Globus pallidus (tissue), 1 donor: ENCODE measurements around the gene PTGDR.

Experiments used
- DNase-seq: peaks from one replicate; pipeline ENCODE4 v3.0.0-alpha.2; 2015; ENCODE audit warnings: low spot score

PTGDR gene

DNA sequence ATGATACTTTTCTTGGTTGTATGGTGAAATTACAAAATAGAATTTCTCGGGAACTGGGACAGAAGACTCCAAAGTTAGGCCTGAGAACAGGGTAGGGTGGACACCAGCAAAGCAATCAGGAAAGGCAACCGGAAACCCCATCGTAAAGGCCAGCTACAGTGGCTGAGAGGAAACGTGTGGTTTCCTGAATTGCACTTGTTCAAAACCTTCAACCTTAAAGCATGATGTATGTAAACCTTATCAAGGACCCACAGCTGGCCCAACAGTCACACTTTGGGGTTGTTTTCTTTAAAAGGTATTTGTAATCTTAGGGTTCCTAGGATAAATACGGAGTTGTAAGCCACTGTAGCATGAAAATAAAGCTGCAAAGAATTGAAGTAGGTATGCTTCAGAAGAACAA, 2.2 kb upstream of the PTGDR start:
- no peak for DNase-seq

DNA sequence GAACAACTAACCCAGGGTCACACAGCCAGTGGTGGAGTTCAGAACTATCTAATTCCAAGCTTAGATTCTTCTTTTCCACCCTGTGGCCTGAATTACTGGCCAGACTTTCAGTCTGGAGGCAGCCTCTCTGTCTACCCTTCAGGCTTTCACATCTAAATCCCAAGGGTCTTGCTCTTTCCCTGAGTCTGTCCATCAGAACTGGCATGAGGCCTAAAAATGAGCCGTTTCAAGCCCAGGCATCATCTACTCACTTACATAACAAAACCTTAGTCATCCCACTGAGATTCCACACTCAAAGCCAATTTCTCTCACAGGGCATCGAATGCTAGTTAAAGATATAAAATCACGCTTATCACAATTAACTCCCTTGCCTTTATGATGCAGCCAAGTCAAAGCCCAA, 1.3 kb upstream of the PTGDR start:
- DNase-seq = no peak

DNA sequence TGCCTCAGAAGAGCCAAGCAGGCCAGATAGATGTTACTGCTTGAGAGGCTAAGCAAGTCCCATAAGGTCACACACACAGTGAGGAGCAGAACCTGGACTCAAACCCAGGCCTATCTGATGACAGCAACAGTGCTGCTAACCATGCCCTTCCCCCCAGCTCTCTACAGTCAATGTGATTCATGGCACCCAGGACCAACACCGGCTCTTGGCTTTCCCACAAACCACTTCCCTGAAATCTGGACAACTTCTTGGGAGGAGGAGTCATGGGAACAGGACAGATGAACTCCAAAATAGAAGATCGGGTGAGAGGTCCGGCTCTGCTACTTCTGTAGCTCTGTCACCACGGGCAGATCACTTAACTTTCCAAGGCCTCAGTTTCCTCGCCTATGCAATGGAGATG, 716 bp upstream of the PTGDR start:
- DNase-seq = no peak

DNA sequence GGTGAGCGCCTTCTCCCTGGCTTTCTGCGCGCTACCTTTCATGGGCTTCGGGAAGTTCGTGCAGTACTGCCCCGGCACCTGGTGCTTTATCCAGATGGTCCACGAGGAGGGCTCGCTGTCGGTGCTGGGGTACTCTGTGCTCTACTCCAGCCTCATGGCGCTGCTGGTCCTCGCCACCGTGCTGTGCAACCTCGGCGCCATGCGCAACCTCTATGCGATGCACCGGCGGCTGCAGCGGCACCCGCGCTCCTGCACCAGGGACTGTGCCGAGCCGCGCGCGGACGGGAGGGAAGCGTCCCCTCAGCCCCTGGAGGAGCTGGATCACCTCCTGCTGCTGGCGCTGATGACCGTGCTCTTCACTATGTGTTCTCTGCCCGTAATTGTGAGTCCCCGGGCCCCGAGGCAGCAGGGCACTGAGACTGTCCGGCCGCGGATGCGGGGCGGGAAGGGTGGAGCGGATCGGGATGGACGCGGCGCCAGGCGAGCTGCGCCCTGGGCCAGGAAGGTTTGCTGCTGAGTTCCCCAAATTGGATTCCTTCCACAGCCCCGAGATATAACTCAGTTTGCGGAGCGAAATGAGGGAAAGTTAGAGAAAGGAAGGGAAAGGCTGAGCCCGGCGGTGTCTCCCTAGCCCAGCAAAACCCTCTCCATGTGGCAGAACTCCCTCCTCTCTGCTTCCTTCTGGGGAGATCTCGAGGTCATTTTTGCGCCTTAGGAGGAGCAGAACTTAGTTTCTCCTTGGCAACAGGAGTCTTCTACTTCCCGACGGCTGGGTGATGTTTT, 972 bp downstream of the PTGDR start:
- no peak for DNase-seq

DNA sequence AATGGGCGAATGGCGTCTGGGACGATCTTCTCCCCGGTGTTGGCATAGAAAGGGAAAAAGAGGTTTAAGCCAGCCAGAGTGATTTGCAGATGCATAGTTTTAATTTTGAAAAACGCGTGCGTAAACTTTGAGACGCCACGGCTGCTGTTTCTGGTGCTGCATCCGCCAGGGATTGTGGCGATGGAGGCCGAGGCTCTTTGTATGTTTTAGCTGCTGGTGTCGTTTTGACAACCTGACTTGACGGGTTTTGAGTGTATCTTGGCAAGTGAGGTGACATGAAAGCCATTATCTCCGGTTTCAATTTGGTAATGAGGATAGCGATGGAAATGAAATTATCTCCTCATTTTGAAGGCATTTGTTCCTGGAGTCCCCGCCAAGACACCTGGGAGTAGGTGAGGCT, 1.6 kb downstream of the PTGDR start:
- no peak for DNase-seq

DNA sequence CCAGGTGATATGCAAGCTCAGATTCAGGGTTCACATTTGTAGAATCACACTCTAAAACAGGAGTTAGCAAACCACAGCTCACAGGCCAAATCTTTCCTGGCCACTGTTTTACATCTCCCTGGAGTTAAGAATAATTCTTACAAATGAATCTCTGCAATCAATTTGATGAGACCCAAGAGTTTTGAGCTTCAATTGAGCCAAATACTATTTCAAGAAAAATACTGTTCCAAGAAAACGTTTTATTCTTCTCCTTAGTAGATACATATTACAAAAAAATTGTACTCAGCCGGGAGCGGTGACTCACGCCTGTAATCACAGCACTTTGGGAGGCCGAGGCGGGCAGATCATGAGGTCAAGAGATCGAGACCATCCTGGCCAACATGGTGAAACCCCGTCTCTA, 2.5 kb downstream of the PTGDR start:
- no peak for DNase-seq

DNA sequence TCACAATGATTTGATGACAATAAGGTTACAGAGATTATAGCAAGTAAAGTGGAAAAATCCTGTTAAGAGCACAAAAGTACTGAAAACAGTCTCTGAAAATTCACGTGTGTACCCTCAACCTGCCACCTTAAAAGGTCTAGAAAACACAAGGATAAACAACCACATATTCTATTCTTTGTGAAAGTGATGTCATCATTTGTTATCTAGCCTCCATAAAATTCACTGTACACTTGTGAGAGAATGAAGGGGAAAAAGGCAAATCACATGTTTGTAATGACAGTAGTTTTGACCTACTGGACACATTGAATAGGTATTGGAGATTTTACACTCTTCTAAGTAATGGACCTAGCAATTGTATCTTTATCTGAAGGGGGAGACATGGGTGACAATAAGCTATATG, 4.0 kb downstream of the PTGDR start:
- DNase-seq = no peak

DNA sequence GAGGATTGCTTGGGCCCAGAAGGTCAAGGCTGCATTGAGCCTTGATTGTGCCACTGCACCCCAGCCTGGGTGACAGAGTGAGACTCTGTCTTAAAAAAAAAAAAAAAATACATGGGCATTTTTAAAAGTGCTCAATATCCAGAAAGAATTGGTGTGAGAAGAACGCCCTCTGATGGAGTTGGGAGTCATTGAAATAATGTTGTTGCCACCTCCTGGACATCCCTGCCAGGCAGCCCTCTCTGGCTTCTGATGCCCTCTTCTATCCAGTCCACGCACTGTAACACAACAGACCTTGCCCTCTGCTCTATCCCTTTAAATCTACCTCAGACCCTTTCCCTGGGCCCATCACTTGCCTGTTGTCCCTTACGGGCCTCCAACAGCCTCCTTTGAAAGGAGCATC, 4.9 kb downstream of the PTGDR start:
- DNase-seq = no peak

DNA sequence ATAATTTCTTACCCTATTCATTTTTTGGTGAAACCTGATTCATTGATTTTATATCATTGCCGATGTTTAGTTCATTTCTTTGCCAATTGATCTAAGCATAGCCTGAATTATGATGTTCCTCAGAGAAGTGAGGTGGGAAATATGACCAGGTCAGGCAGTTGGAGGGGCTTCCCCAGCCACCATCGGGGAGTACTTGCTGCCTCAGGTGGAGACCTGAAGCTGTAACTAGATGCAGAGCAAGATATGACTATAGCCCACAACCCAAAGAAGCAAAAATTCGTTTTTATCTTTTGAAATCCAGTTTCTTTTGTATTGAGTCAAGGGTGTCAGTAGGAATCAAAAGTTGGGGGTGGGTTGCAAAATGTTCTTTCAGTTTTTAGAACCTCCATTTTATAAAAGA, 7.9 kb downstream of the PTGDR start:
- no peak for DNase-seq

DNA sequence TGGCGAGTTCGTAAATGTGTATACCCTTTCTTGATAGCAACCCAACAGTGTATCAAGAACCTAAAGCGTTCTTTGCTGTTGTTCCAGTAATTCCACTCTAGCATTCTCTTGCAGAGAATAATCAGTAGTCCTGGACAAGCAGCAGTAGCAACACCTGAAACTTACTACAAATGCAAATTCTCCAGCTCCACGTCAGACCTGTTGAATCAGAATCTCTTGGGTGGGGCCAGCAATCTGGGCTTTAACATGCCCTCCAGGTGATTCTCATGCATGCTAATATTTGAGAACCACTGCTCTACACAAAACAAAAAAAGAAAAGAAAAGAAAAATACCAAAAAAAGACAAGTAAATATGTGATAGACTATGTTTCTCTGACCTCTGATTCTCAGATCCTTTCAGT, 10.1 kb downstream of the PTGDR start:
- no peak for DNase-seq

DNA sequence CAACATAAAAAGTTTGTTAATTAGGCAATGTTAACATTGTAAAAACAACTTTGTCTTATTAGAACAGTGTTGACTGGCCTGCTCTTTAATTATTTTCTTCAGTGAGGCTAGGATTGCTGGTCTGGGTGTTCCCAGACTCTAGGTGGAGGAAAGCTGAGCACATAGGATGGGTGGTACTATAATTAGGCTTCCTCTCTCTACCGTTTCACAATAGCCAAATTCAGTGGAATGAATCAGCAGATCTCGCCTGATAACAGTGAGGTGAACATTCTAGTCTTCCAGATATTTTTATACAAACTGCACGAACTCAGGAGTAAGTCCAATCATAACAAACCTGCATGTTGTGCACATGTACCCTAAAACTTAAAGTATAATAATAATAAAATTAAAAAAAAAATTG, 11.9 kb downstream of the PTGDR start:
- no peak for DNase-seq

DNA sequence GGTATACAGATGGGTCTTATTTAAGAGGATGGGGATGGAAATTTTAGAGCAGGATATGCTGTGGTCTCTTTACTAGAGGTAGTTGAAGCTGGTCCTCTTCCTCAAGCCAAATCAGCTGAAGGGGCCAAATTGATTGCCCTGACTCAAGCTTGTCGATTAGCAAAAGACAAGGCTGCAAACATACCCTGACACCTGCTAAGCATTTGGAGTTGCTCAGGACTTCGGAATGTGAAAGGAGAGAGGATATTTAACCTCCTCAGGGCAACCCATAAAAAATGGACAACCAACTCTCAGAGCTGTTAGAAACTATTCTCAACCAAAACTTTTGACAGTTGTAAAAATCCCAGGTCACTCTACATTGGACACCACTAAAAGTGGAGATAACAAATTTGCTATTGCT, 15.6 kb downstream of the PTGDR start:
- no peak for DNase-seq

DNA sequence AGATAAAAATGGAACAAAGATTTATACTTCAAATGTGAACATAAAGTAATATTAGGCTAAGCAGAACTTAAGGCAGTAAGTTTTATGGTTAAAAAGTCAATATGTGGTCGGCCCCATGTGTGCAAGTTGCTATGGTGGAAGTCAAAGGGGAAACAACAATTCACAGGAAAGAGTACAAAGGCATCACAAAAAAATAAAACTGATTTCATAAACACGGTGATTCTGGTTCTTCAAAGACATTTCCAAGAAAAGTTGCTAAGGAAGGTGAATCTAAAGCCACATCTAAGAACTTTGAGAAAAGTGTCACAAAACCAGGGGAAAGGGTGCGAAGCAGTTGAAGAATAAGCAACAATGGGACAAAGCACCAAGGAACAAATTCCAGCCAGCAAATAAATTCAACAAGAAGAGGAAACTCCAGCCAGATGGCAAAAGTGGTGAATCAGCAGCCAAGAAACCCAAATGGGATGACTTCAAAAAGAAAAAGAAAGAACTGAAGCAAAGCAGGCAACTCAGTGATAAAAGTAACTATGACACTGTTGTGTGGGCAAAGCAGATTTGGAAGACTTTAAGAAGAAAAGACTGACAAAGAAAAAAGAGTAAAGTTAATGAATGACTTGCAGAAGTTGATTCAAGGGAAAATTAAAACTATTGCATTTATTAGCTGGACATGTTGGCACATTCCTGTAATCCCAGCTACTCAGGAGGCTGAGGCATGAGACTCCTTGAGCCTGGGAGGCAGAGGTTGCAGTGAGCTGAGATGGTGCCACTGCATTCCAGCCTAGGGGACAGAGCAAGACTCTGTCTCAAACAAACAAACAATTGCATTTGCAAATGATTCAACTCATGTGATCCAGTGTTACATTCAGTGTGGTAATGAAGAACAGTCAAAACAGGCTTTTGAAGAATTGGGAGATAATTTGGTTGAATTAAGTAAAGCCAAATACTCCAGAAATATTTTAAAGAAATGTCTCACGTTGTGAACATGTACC, 19.5 kb downstream of the PTGDR start:
- peak; percentile 8 for DNase-seq

DNA sequence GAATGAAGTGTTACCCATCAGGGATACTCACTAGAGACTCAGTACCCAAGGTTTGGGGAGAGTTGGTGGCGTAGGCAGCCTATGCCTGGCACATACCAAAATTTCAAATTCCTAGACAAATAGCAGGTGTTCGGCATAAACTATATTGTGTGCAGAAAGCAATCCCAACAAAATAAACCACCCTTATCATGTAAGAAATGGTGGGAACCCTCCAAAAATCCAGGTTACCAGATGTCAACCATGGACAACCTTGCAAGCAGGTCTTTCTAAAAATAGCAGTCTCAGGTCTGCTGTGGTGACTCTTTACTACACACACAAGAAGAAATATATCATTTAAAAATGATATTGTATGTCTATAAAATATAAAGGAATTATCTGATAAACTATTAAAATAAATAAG, 28.9 kb downstream of the PTGDR start:
- no peak for DNase-seq

DNA sequence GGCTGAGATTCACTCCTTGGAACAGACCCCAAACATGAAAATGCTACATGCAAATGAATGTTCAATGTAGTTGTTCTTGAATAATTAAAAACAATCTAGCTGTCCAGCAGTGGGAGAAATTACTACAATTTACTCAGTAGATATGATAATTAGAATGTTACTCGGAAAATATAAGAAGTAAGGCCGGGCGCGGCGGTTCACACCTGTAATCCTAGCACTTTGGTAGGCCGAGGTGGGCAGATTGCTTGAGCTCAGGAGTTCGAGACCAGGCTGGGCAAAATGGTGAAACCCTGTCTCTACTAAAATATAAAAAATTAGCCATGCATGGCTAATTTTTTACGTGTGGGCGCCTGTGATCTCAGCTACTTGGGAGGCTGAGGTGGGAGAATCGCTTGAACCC, 31.3 kb downstream of the PTGDR start:
- no peak for DNase-seq

DNA sequence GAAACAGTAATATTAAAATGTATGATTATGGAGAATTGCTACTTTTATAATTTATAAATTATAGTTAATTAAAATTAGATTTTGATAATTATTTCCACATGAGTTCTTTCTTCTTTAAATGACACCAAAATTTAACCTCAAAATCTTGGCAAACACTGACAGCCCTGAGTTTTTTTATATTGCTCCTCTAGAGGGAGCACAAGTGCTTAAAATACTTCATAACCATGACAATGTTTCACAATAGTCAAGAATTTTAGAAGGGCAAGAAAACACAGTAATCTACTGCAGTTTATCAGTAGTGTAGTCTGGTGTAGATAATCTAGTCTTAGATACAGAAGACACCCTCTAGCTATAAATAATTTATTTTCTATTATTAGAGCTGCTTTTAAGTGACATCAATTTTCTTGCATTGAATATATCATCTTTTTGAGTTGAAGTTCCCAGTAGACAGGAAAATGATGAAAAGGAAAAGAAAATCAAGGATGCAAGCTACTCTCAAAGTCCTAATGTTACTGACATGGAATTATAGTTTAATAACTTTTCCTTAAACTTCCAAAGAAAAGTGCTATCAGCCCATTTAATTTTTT, 32.3 kb downstream of the PTGDR start:
- peak; percentile 48 for DNase-seq

DNA sequence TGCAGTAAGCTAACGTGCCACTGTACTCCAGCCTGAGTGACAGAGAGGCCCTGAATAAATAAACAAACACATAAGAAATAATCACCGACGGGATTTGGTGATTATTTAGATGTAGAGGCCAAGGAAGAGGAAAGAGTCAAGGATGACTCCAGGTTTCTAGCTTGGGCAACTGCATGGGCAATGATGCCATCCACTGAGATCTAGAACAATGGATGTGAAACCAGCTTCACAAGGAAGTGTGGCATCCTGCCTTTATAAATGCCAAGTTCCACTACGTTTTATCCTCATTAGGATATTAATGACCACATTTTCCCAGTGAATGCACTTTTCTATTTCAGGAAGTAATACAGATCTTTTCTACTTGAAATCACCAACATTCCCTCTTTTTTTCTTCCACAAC, 35.7 kb downstream of the PTGDR start:
- no peak for DNase-seq

DNA sequence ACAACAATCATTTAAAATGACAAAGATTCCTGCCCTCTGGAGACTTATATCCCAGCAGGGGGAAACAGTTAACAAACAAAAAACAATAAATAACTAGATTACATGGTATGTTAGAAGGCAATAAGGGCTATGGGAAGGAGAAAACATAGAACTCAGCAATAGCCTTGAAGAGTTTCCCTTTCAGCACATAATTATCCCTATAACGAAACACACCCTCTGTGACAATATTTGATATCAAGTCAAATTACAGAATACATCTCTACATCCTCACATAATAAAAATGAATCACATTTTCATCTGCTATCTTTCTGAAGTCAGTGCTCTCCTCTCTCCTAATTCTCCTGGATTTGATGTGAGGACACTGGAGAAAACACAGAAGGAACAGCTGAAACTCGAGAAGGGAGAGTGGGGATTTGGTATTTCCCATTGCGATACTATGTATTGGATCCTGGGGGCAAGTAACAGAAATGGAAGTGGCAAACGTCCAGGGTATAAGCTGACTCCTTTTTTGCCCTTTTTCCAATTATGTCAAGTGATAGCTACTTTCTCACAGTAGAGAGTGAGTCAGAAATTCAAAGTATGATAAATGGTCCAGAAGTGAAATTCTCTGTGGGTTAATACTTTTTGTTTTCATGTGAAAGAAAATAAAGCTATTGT, 36.9 kb downstream of the PTGDR start:
- DNase-seq = no peak

DNA sequence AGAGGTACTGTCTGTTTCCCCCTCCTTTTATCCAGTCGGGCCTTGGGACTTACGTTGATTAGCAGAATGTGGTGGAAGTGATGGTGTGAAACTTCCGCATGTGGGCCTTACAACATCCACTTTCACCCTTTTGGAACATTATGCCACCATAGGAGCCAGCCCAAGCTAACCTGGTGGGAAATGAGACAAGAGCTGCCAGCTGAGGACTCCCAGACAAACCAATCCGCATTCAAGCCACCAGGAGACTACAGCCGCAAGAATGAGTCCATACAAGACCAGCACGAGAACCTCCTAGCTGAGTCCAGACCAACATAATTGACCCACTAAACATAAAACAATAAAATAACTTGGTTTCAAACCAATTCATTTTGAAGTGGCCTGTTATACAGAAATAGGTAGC, 37.5 kb downstream of the PTGDR start:
- DNase-seq = no peak

DNA sequence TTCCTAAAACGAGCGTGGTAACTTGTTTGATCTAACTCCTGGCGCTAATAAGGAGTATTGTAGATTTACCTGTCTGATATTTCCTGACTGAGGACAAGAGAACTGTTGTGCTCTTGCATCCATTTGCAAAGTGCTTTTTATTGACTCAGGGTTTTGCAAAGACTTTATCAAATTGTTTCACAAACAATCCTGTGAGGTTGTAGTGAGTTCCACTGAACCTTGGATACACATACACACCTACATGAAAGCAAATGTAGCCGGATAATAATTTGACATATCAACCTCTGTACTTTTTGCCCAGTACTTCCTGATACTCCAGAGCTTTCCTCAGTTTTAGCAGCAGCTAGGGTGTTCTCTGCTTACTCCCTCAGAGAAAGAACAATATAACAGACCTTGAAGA, 39.9 kb downstream of the PTGDR start:
- DNase-seq = no peak

DNA sequence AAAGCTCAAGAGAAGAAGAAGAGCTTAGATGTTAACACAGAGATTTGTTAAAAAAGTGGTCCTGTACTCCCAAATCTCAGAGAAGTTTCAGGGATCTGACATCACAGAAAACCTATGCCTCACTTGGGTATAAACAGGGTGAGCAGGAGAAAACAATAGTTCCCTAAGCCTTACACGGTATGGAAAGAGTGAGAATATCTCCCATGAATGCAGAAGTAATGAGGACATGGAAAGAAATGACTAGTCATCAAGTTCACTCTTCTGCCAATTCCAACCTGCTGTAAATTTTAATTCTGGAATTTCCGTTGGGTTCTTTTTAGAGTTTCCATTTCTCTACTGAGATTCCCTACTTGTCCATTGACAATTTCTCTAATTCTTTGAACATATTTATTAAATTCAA, 40.4 kb downstream of the PTGDR start:
- no peak for DNase-seq

DNA sequence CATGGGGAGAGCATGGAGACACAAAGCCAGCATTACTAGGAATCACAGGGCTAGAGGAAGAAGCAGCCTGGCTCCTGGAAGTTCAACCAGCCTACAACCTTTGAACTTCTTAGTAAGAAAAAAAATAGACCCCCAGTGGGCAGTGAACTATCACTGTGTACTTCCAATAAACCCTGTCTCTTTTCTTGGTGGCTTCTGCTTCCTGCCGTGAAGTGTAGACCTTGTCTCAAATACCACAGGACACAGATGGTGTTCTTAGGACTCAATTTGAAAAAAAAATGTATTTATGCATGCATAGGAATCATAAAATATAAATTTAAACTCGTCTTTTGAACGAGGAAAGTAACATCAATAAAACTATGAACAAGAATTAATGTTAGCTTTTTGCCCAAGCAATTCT, 43.0 kb downstream of the PTGDR start:
- DNase-seq = no peak
